Measurements from ENCODE around the gene EFCAB12.

Gene EFCAB12

GRCh38 chr3:129428376-129429079 lies at the start of gene EFCAB12:
TSS of gene EFCAB12 (minus strand) at chr3:129428636. CDS start at chr3:129428488, 148 bp downstream.
- DNase-seq: peak in 1 of 2 experiments; percentile 52

DNA sequence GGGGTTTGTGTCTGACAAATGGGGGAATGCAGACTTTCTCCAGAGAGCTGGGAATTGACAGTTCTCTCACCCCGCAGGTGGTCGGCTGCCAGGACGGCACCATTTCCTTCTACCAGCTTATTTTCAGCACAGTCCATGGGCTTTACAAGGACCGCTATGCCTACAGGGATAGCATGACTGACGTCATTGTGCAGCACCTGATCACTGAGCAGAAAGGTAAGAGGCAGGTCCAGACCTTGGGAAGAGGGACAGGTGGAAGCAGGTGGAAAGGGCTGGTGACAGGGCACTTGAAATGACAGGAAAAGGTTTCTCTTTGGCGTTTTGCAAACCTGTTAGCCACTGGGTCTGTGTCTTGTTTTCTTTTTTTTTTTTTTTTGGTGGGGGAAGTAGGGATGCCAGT lies 48.1 kb upstream of the EFCAB12 start:
- no peak for DNase-seq

DNA sequence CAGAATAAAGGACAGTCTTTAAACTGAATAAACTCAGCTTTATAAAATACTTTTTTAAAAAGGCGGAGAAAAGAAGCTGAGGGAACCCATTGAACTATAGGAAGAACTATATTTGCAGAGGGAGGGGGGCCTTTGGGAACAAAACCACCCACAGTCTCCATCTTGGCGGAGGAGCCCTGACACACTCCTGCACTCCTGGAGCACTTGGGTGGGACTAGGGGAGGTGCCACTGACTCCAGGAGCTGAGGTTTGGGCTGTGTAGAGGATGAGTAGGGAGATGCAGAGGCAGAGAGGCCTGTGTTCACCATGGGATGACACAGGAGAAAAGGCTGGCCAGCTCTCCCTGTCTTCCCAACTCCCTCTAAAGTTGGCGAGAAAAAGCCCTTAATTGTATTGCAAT lies 47.4 kb upstream of the EFCAB12 start:
- DNase-seq: no peak

- no peak for DNase-seq
Observed at GRCh38 chr3:129474984-129475804, 46.8 kb upstream of the EFCAB12 start.

- DNase-seq: no peak
Observed at GRCh38 chr3:129473769-129474152, 45.3 kb upstream of the EFCAB12 start.

DNA sequence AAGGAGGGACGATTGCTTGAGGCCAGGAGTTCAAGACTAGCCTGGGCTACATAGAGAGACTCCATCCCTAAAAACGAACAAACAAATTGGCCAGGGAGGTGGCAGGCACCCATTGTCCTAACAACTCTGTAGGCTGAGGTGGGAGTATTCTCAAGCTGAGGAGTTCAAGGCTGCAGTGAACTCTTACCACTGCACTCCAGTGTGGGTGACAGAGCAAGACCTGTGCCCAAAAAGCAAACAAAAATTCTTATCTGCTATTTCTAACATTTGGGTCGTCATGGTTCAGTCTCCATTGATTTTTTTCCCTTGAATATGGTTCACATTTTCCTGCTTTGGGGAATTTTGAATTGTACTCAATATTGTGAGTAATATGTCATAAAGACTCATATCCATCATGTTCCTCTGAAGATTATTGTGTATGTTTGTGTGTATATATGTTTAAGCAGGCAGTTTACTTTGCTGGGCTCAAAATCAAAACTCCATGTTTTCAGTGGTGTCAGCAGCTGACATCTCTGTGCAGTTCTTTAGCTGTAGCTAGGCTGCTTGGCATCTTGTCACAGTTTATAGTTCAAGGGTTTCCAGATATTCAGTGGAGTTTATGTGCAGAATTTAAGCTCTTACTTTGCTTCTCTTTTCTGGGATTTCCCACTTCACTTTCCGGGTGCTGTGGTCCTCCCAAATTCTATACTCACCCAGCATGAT lies 44.8 kb upstream of the EFCAB12 start:
- no peak for DNase-seq

GRCh38 chr3:129470861-129471260 lies 42.4 kb upstream of the EFCAB12 start:
- DNase-seq: no peak

GRCh38 chr3:129469026-129469425 lies 40.6 kb upstream of the EFCAB12 start:
- DNase-seq: no peak

DNA sequence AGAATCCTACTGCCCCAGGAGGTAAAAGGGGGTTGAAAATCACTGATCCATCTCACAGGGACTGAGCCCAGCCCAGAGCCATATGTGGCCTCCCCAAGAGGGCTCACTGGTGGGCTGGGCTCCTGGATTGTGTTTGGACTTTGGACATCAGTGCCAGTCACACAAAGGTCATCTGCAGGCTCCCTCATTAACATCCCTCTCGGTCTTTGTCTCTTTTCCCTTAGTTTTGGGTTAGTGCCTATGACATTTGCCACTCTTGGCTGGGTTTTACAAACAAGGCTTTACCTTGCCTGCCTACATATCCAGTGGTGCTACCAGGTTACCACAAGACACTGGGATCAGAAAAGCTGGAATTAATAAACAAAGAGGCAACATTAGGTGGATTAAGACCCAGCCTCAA lies 39.5 kb upstream of the EFCAB12 start:
- no peak for DNase-seq

DNA sequence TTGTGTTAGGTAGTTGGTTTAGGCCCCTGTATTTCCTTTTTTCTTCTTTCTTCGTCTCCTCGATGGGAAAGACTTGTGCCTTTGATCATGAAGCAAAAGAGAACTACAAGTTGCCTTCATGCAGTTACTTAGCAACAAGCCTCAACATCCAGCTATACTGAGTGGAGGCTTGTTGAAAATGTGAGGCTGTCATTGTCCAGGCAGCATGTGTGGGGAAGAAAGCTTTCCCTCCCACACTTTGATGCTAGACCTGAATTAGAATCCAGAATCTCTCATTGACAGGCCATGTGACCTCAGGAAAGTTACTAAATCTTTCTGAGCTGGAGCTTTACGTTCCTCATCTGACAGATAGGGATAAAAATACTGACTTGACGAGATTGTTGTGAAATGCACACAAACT lies 35.3 kb upstream of the EFCAB12 start:
- DNase-seq: no peak

GRCh38 chr3:129463094-129463493 lies 34.7 kb upstream of the EFCAB12 start:
- DNase-seq: no peak

GRCh38 chr3:129462361-129462968 lies 34.0 kb upstream of the EFCAB12 start:
- DNase-seq: no peak

GRCh38 chr3:129461461-129462146 lies 33.2 kb upstream of the EFCAB12 start:
- DNase-seq: no peak

DNA sequence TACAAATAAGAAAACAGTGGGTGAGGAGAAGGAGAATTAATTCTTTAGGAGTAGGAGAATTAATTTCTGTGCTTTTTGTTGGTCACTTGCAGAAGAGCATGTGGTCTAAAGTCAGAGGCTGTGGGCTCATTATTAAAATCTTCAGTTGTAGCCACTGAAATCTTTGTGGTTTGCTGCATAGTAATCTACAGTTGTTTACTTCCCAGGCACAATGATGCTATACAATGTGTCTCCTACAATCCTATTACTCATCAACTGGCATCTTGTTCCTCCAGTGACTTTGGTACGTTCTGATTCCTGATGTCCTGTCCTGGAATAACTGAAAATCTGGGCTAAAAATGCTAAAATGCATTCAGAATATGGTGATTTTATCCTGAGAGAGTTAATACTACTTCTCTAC lies 32.6 kb upstream of the EFCAB12 start:
- no peak for DNase-seq

- DNase-seq: no peak
Observed at GRCh38 chr3:129460572-129460971, 32.1 kb upstream of the EFCAB12 start.

GRCh38 chr3:129460155-129460554 lies 31.7 kb upstream of the EFCAB12 start:
- no peak for DNase-seq

- DNase-seq: no peak
Observed at GRCh38 chr3:129453732-129454131, 25.3 kb upstream of the EFCAB12 start.

DNA sequence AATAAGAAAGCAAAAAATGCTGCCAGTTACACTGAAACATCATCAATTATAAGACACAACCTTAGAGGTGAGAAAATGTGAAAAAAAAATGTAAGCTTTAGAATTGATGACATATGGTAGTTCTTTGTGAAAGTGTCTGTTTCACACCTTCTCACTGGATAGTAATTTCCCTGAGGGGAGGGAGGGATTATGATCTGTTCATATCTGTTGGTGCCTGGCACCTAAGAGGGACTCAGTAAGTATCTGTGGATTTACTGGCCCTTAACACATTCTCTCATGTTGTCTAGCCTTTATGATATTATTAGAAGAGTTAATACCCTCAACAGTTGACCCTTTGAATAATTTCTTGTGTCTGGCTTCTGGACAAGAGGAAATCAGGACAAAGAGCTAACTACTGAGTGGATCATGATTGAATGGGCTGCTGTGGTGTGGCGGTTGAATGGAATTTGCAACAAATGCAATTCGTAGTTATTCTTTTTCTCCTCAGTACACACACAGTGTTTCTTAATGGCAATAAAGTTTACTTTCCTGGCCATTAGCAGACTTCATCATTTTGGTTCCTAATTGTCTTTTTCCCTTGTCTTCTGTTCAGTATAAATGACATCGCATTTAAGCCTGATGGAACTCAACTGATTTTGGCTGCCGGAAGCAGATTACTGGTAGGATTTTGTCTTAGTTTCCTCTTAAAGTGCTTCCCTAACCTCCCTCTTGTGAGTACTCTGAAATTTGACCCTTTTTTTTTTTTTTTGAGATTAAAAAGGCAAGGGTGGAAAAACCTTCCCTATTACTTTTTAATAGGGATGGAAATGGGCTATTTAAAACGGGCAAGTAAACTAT lies 21.1 kb upstream of the EFCAB12 start:
- no peak for DNase-seq

DNA sequence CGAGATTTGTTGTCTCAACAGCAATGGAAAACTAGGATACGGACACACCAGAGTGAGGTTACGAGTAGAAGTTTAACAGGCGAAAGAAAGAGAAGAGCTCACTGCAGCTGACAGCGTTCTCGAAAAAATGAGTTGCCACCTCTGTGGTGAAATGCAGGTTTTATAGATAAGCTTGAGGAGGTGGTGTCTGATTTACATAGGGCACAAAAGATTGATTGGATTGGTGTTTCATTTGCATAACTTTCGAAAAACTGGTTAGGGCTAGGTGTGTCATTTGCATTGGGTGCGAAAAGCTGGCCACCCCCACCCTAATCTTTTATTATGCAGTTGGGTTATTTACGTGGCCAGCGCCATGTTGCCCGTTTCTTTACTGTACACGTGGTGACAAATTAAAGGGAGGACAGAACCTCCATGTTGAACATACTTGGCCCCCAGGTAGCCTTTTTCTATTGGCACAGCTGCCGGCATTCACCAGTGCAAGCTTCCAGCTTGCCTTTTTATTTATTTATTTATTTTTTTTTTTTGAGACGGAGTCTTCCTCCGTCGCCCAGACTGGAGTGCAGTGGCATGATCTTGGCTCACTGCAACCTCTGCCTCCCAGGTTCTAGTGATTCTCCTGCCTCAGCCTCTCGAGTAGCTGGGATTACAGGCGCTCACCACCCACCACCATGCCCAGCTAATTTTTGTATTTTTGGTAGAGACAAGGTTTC lies 19.9 kb upstream of the EFCAB12 start:
- DNase-seq: no peak

DNA sequence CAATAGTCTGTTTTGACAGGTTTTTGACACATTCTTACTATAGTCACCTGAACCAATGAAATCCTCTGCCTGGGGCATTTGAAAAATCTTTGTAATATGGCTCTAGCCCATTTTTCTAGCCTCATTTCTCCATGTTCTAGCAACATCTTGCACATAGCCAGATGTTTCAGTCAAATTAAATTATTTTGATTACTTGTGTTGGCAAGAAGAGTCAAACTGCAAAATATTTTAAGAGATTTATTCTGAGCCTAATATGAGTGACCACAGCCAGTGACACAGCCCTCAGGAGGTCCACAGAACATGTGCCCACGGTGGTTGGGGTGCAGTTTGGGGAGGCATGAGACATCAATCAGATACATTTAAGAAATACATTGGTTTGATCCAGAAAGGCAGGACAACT lies 18.5 kb upstream of the EFCAB12 start:
- DNase-seq: no peak

- DNase-seq: no peak
Observed at GRCh38 chr3:129445471-129445870, 17.0 kb upstream of the EFCAB12 start.
